Measurements from ENCODE around the gene ZPBP. TPM values are rescaled to one million over a fixed set of nuclear protein-coding genes. Genes with fewer than 3 reads are reported as not detected.

The ZPBP gene, protein sequence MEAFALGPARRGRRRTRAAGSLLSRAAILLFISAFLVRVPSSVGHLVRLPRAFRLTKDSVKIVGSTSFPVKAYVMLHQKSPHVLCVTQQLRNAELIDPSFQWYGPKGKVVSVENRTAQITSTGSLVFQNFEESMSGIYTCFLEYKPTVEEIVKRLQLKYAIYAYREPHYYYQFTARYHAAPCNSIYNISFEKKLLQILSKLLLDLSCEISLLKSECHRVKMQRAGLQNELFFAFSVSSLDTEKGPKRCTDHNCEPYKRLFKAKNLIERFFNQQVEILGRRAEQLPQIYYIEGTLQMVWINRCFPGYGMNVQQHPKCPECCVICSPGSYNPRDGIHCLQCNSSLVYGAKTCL
- total RNA-seq (not detected), polyA plus RNA-seq (not detected)
- long read RNA-seq, donor 1, partial matches to known transcripts = 0 of 1 reads
- long read RNA-seq, donor 1, other reads (novel, unspliced or antisense) = 1 of 1 reads
- long read RNA-seq, donor 2, partial matches to known transcripts = 0 of 1 reads
- long read RNA-seq, donor 2, other reads (novel, unspliced or antisense) = 1 of 1 reads
- long read RNA-seq, donor 3 = 0 reads

DNA sequence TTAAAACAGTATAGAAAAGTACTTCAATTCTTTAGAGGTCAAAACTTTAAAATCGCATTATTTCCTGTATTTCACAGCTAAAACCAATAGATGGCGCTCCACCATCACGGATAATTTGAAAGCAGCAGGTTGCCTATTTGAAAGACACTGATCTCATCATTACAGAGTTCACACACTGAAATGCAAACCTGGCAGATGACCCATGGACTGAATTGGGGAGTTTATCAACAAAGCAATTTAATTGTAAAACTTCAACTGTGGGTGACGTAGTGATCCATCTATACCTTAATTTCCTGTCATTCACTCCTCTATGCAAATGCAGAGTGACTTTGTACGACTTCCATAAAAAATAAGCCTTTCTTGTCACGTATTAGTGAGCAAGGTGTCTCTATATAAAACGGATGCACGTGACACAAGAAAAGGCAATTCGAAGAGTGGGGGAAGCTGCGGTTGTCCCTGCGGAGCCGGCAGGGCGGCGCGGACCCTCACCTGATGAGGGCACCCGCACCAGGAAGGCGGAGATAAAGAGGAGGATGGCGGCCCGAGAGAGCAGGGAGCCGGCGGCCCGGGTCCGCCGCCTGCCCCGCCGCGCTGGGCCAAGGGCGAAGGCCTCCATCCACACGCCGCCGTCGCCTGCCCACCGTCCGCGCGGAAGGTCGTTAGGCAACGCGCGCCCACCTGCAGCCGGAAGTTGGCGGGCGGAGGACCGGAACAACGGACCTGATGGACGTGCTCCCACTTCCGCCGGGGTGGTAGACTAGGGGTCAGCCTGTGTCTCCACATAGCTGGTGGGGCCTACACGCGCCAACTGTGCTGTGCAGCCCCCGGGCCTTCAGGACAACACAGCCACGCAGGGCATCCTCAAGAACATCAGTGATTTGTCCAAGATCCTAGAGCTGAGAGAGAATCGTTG, at the start of gene ZPBP:
Gene ZPBP (minus strand): TSS at position 668 of the 913 bp plus-strand sequence. CDS start 52 bp downstream, at position 616.
- 14 to 17% methylated on average over 53 of the region's 53 CpGs for WGBS, 2 donors
- no peak within 1 kb of the TSS for H3K27ac ChIP-seq
- H3K27me3 ChIP-seq = peaks cover 0 to 25% (median 0%) of the 10 kb centered on the region in 7 donors
- intact Hi-C loops (cut with DNase I) = loop anchor here in 4 of 10 donors (5.0 kb wide), 1 partner anchor 324 kb away; no protein-coding TSS in a partner anchor
- DNase-seq (peak in 1 of 2 donors; percentile 16), ATAC-seq (peak in 6 of 8 donors; percentile 20 to 63 (median 48))
- peak within 1 kb of the TSS; percentile 35 to 55 (median 46) for H3K4me3 ChIP-seq
- TF ChIP-seq, protein P1, sequence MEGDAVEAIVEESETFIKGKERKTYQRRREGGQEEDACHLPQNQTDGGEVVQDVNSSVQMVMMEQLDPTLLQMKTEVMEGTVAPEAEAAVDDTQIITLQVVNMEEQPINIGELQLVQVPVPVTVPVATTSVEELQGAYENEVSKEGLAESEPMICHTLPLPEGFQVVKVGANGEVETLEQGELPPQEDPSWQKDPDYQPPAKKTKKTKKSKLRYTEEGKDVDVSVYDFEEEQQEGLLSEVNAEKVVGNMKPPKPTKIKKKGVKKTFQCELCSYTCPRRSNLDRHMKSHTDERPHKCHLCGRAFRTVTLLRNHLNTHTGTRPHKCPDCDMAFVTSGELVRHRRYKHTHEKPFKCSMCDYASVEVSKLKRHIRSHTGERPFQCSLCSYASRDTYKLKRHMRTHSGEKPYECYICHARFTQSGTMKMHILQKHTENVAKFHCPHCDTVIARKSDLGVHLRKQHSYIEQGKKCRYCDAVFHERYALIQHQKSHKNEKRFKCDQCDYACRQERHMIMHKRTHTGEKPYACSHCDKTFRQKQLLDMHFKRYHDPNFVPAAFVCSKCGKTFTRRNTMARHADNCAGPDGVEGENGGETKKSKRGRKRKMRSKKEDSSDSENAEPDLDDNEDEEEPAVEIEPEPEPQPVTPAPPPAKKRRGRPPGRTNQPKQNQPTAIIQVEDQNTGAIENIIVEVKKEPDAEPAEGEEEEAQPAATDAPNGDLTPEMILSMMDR (IDR thresholded peaks at IDR 0.05) = peak; percentile 56 to 80 (median 68)
- H3K4me1 ChIP-seq = peaks cover 0 to 9% (median 4%) of the 10 kb centered on the region in 9 donors
- no peaks in the 10 kb centered on the region for H3K36me3 ChIP-seq
- H3K9me3 ChIP-seq = peaks cover 0 to 9% (median 0%) of the 10 kb centered on the region in 11 donors

DNA sequence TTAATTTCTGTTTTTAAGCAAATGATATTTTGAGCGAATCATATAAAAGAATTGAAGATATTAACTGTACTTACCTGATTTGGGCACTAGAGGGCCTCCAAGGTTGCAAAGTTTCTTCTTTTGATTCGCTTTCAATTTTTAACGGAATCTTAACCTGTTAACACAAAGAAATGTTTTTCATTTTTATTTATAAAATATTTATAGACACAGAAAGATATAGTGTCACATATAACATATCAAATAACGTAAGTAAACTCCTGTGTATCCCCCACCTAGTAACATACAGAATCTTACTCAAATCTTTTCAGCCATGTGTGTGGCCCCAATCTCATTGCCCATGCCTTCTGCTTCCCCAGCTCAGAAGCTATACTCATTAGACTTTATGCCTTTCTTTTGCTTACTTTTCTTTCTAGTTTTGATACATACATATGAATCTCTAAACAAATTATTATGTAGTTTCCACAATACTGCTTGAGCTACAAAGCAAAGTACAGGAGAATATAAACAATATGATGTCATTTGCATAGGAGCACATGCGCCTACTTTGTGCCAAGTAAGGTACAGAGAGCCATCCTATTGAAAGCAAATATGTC, 49.5 kb upstream of the ZPBP start:
- Histone ChIP-seq H3K36me3 (no peaks in the 10 kb centered on the region), H3K27ac (no peak overlapping the region), H3K27me3 (peaks cover 0 to 37% (median 14%) of the 10 kb centered on the region in 7 donors), H3K4me3 (no peak overlapping the region), H3K4me1 (peaks cover 0 to 5% (median 0%) of the 10 kb centered on the region in 9 donors), H3K9me3 (no peaks in the 10 kb centered on the region)
- DNase-seq (peak in 1 of 2 donors; percentile 13), ATAC-seq (no peak)
- TF ChIP-seq, protein P1 (IDR thresholded peaks at IDR 0.05) = peak; percentile 48 to 80 (median 73)
- intact Hi-C loops (cut with DNase I) = loop anchor here in 8 of 10 donors (5.0 to 10.0 kb wide), 4 partner anchors 272 to 1225 kb away; no protein-coding TSS in a partner anchor
- WGBS, 2 donors = 20 to 24% methylated on average over 5 of the region's 5 CpGs

DNA sequence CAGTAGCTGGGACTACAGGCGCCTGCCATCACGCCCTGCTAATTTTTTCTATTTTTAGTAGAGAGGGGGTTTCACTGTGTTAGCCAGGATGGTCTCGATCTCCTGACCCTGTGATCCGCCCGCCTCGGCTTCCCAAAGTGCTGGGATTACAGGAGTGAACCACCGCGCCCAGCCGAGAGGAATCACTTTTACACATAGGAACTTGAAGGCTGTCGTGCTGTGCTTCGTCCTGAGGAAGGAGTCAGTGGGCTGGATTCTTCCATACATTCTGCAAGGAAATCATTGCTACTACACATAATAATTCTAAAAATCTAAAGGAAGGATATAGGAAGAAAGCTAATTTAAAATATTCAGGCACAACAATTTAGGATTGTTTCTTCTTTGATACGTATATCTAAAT, 48.8 kb upstream of the ZPBP start:
- intact Hi-C loops (cut with DNase I) = loop anchor here in 8 of 10 donors (5.0 to 10.0 kb wide), 4 partner anchors 273 to 1225 kb away; no protein-coding TSS in a partner anchor
- no peak for ATAC-seq

More for the DNA sequence above, 48.8 kb upstream of the ZPBP start:
- peaks cover 0 to 5% (median 0%) of the 10 kb centered on the region in 9 donors for H3K4me1 ChIP-seq
- TF ChIP-seq, protein P1 (IDR thresholded peaks at IDR 0.05) = no peak
- no peak overlapping the region for H3K27ac ChIP-seq
- WGBS, 2 donors = 57 to 62% methylated on average over 12 of the region's 12 CpGs
- H3K36me3 ChIP-seq = no peaks in the 10 kb centered on the region
- peaks cover 0 to 30% (median 12%) of the 10 kb centered on the region in 7 donors for H3K27me3 ChIP-seq
- DNase-seq = no peak
- no peak overlapping the region for H3K4me3 ChIP-seq
- H3K9me3 ChIP-seq = no peaks in the 10 kb centered on the region

All from heart right ventricle (tissue), 16 donors.